Type B pancreatic cell (in vitro differentiated cells): ENCODE measurements around the gene SPEN. TPM values are rescaled to one million over a fixed set of nuclear protein-coding genes. Genes with fewer than 3 reads are reported as not detected.
A peak's percentile ranks its signal among the peaks of the same experiment; 100 is the strongest.
"Not testable (repeated sequence)": the region's sequence is repeated elsewhere in the genome, so short reads cannot be mapped to it uniquely, and the experiment has no call there.

Source experiments
- DNase-seq: peaks from one replicate; pipeline ENCODE4 v3.0.0; 2021; ENCODE audit warnings: mixed read lengths; ENCODE audit not compliant: unreplicated experiment; ENCODE audit errors: extremely low spot score
- H3K27ac Mint-ChIP-seq: 2 replicates; pipeline ENCODE4 v1.8.0; 2021; ENCODE audit warnings: mild to moderate bottlenecking, mixed read lengths
- H3K27me3 Mint-ChIP-seq: 2 replicates; pipeline ENCODE4 v1.8.0; 2021; ENCODE audit warnings: mixed read lengths
- H3K36me3 Mint-ChIP-seq: 2 replicates; pipeline ENCODE4 v1.8.0; 2021; ENCODE audit warnings: mixed read lengths
- H3K4me1 Mint-ChIP-seq: one replicate; pipeline ENCODE4 v1.8.0; 2021; ENCODE audit warnings: mixed read lengths; ENCODE audit not compliant: unreplicated experiment
- H3K4me3 Mint-ChIP-seq: 2 replicates; pipeline ENCODE4 v1.8.0; 2021; ENCODE audit warnings: mild to moderate bottlenecking, mixed read lengths
- H3K9me3 Mint-ChIP-seq: 2 replicates; pipeline ENCODE4 v1.8.0; 2021; ENCODE audit warnings: mixed read lengths
- CTCF ChIP-seq: fragments of 200-600 bp; sonication (generic); conservative IDR thresholded peaks from 2 replicates; pipeline ENCODE4 v1.5.0; 2021; ENCODE audit warnings: antibody characterized with exemption, mild to moderate bottlenecking
- total RNA-seq: library from RNA; stranded (reverse); gene quantifications from 2 replicates; pipeline ENCODE4 v1.2.1, GENCODE V29; 2021; ENCODE audit warnings: low replicate concordance

SPEN gene
- total RNA-seq, 1 donor from 2014 or later = 66.5 TPM

- Mint-ChIP-seq H3K27ac (peak overlapping the region; percentile 96), H3K36me3 (peaks cover 13% of the 10 kb centered on the region), H3K4me1 (peaks cover 35% of the 10 kb centered on the region), H3K27me3 (no peaks in the 10 kb centered on the region), H3K4me3 (peak overlapping the region; percentile 84), H3K9me3 (no peaks in the 10 kb centered on the region)
- TF ChIP-seq CTCF = peak; percentile 42
- no peak for DNase-seq
These were observed 39.2 kb downstream of the SPEN start for GRCh38 chr1:15886611-15887167.

GRCh38 chr1:15892857-15893599 is 45.5 kb downstream of the SPEN start:
- Mint-ChIP-seq H3K27ac (peak overlapping the region; percentile 89), H3K36me3 (peaks cover 20% of the 10 kb centered on the region), H3K4me1 (peaks cover 19% of the 10 kb centered on the region), H3K4me3 (peak overlapping the region; percentile 36)
- not testable (repeated sequence) for DNase-seq, H3K9me3 Mint-ChIP-seq, H3K27me3 Mint-ChIP-seq

- no peak for TF ChIP-seq CTCF
- peaks cover 23% of the 10 kb centered on the region for H3K4me1 Mint-ChIP-seq
- no peaks in the 10 kb centered on the region for H3K27me3 Mint-ChIP-seq
- H3K4me3 Mint-ChIP-seq = peak overlapping the region; percentile 17
- peaks cover 19% of the 10 kb centered on the region for H3K36me3 Mint-ChIP-seq
- H3K9me3 Mint-ChIP-seq = no peaks in the 10 kb centered on the region
- H3K27ac Mint-ChIP-seq = peak overlapping the region; percentile 41
- no peak for DNase-seq
These were observed 47.7 kb downstream of the SPEN start for GRCh38 chr1:15895233-15895632.

GRCh38 chr1:15896841-15897610 is 49.5 kb downstream of the SPEN start:
- H3K9me3 Mint-ChIP-seq, H3K27ac Mint-ChIP-seq, DNase-seq, H3K27me3 Mint-ChIP-seq, H3K4me3 Mint-ChIP-seq: not testable (repeated sequence)
- H3K4me1 Mint-ChIP-seq = peaks cover 30% of the 10 kb centered on the region
- H3K36me3 Mint-ChIP-seq = peaks cover 17% of the 10 kb centered on the region

- no peaks in the 10 kb centered on the region for H3K27me3 Mint-ChIP-seq
- no peak overlapping the region for H3K4me3 Mint-ChIP-seq
- H3K4me1 Mint-ChIP-seq = peaks cover 24% of the 10 kb centered on the region
- H3K36me3 Mint-ChIP-seq = peaks cover 14% of the 10 kb centered on the region
- H3K27ac Mint-ChIP-seq = no peak overlapping the region
- no peak for TF ChIP-seq CTCF
- no peak for DNase-seq
- no peaks in the 10 kb centered on the region for H3K9me3 Mint-ChIP-seq
These were observed 51.8 kb downstream of the SPEN start for GRCh38 chr1:15899266-15899665.

GRCh38 chr1:15900662-15901279 is 53.3 kb downstream of the SPEN start:
- no peaks in the 10 kb centered on the region for H3K27me3 Mint-ChIP-seq
- no peak overlapping the region for H3K4me3 Mint-ChIP-seq
- peaks cover 19% of the 10 kb centered on the region for H3K4me1 Mint-ChIP-seq
- peak overlapping the region; percentile 80 for H3K27ac Mint-ChIP-seq
- H3K9me3 Mint-ChIP-seq = no peaks in the 10 kb centered on the region
- no peak for DNase-seq
- H3K36me3 Mint-ChIP-seq = peaks cover 9% of the 10 kb centered on the region
- TF ChIP-seq CTCF = no peak
